ENCODE results near the gene P4HTM.

DNA sequence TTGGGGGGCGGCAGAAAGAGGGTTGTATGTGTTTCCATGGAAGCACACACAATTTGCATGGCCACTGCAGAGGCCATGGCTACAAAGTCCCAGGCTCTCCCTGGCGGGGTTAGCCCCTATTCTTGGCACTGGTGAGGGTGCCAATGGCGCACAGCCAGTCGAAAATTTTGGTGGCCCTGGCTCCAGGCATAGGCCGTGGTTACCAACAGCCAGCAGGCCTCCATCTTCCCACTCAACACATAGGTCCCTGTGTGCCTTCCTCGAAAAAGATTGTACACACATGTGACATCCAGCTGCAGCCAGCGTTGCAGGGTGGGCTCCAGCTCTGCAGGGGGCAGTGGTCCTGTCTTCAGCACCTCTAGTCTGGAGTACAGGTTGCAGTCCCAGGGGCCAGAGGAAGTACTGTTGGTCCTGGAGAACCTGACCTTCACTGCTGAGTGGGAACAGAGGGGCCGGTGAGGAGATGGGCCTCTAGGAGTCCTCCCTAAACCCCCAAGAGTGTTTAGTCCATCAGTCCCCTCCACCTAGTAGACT lies 7.1 kb downstream of the P4HTM start:
- TF ChIP-seq CTCF (IDR thresholded peaks at IDR 0.05) (no peak), POLR2A (IDR thresholded peaks at IDR 0.05) (no peak), EP300 (IDR thresholded peaks at IDR 0.05) (no peak)
